Hematopoietic multipotent progenitor cell treated with erythropoietin and hydrocortisone succinate and interleukin-3 and kit ligand, for 8 days (in vitro differentiated cells): ENCODE results near the gene INO80C.
"Not testable (repeated sequence)": the region's sequence is repeated elsewhere in the genome, so short reads cannot be mapped to it uniquely, and the experiment has no call there.

Source experiments
- DNase-seq: peaks from one replicate; pipeline ENCODE4 v3.0.0-alpha.2; 2015

INO80C gene

DNA sequence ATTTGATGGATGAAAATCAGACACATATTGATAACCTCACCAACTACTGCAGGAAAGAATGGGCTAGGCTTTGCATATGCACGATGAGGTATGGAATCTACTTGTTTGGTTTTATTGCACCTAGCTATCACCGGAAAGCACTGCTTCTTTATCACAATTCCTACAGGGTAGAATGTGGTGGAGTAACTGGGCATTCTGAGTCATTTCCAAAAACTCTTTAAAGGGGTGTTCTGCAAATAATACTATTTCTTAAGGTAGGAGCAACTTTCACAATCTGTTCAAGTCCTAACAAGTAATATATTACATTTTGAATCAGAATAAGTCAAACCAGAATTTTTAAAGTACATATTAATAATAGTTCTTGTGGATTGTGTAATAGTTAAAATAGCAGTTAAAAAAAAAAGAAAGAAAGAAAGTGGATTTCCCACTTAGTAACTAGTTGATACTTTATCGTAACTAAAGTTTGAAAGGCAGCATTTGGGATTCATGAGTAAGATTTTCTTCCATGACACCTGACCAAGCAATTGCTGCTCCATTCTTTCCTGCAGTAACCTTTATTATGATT, 40.5 kb downstream of the INO80C start:
- DNase-seq, result no peak

DNA sequence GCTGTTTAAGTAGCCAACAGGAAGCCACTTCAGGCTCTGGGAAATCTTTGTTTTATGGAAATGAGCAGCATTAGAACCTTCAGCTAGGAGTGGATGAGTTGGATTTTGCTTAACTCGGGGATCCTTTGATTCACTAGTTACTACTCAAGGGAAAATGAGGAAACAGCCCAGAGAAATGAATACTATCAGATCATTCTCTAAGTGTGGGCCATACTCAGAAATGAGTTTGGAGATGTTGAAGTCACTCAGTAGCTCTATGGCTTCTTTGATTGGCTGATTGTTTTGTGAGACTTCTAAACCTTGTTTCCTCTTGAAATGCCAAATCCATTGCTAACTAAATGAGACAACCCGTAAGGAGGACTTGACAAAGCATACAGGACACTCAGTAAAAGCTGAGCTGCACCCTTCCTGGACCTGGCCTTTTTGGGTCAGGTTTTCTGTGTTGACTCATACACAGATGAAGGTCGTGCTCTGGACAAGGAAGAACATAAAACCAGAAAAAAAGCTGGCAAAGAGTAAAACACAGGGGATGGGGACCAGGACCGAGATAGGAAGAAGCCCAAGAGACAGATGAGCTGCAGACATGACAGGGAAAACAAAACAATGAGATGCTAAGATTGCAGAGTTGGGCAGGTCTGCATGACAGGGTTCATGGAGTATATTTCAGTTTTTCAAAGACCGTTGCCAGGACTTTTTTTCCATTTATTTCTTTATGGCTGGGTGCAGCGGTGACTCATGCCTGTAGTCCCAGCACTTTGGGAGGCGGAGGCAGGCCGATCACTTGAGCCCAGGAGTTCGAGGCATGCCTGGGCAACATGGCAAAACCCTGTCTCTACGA, 41.6 kb downstream of the INO80C start:
- DNase-seq, result no peak

DNA sequence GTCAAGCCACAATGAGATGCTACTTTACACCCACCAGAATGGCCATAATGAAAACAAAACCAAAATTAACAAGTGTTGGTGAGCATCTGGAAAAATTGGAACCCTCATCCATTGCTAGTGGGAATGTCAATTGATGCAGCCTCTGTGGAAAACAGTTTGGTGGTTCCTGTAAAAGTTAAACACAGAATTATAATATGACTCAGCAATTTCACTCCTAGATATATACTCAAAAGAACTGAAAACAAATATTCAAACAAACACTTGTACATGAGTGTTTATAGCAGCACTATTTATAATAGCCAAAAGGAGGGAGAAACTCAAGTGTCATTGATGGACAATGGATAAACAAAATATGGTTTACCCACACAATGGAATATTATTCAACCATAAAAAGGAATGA, 43.0 kb downstream of the INO80C start:
- no peak for DNase-seq

DNA sequence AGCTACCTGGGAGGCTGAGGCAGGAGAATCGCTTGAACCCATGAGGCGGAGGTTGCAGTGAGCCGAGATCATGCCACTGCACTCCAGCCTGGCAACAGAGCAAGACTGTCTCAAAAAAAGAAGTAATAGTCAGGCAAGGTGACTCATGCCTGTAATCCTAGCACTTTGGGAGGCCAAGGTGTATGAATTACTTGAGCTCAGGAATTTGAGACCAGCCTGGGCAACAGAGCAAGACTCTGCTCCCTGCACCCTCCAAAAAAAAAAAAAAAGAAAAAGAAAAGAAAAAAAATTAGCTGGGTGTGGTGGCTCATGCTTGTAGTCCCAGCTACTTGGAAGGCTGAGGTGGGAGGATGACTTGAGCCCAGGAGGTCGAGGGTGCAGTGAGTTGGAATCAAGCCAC, 44.7 kb downstream of the INO80C start:
- DNase-seq, result not testable (repeated sequence)

DNA sequence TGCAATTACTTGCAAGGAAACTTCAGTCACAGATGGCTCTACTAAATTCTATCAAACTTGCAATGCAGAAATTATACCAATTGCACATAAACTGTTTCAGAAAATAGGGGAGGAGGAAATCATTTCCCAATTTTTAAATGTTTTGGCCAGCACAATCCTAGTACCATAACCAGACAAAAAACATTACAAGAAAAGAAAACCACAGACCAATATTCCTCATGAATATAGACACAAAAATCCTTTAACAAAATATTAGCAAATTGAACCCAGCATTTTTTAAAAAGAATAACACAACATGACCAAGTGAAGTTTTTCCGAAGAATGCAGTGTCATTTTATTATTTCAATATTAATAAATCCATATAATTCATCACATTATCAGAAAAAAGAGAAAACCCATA, 45.8 kb downstream of the INO80C start:
- DNase-seq, result no peak

DNA sequence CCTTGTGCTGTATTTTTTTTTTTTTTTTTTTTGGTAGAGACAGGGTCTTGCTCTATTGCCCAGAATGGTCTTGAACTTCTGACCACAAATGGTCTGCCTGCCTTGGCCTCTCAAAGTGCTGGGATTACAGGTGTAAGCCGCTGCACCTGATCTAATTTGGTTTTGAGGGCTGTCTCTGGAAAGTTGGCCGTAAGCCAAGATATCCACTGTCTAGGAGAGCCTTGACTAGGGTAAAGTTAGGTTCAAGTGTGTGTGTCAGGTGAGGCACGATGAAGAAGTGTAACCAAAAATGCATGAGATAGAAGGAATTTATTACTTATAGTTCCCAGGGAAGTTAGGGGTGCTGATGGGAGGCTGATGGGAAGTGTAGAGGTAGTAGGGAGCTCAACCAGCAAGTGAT, 46.7 kb downstream of the INO80C start:
- DNase-seq, result no peak

DNA sequence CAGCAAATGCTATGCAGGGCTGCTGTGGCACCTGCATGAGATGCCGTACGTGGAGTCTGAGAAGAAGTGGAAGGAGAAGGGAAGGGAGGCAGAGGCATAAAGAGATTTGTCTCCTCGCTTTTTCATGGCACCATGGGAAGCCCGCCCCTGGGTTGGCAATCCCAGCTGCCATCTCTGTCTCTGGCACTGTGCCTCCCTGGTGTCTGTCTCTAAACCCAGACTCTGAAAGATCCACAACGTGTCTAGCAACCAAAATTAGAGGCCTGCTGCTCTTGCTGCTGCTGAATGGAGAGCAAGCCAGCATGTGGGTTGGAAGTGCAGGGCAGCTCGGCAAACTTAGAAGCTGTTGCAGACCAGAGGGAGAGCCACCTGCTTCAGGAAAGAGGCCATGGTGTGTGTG, 53.1 kb downstream of the INO80C start:
- no peak for DNase-seq

DNA sequence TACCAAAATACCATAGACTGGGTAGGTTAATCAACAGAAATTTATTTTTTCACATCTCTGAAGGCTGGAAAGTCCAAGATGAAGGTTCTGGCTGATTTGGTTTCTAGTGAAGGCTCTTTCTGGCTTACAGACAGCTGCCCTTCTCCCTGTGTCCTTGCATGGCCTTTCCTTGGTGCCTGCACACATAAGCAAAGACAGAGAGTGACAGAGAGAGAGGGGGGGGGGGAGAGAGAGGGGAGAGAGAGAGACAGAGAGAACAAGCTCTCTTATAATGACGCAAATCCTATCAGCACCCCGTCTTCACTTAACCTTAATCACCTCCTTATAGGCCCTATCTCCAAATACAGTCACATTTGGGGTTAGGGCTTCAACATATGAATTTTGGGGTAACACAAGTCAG, 53.9 kb downstream of the INO80C start:
- no peak for DNase-seq

DNA sequence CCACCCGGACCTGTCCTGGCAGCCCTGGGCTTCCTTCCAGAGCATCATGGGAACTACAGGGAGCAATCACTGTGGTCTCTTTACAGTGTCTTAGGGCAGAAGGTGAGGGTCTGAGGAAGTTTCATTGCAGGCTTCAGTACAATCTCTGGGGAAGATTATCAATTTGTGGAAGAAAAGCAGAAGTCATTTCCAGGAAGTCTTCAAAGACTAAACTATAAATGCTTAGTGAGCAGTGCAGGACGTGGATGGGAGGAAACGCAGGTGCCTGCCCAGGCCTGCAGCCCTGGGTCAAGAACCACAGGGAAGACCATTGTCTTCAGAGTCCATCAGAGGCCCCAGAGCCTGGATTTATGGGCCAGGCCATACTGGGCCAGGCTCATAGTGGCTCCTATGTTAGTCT, 54.3 kb downstream of the INO80C start:
- no peak for DNase-seq

DNA sequence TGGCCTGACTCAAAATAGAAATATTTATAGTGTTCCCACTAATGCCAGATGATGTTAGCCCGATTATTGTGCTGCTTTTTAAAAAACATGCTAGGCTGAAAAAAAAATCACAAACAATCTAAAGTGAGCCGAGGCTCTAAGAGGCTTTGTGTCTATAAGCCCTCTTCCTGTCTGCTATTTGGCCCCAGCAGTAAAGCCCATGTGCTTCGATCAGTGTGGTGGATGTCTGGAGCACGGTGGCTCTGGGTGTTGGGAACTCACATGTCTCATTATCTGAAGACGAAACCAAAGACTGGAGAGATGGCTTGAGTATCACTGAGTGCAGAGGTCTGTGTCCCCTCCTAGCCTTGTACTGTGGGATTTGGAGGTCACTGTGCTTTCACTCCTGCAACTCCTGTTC, 55.1 kb downstream of the INO80C start:
- DNase-seq, result no peak

DNA sequence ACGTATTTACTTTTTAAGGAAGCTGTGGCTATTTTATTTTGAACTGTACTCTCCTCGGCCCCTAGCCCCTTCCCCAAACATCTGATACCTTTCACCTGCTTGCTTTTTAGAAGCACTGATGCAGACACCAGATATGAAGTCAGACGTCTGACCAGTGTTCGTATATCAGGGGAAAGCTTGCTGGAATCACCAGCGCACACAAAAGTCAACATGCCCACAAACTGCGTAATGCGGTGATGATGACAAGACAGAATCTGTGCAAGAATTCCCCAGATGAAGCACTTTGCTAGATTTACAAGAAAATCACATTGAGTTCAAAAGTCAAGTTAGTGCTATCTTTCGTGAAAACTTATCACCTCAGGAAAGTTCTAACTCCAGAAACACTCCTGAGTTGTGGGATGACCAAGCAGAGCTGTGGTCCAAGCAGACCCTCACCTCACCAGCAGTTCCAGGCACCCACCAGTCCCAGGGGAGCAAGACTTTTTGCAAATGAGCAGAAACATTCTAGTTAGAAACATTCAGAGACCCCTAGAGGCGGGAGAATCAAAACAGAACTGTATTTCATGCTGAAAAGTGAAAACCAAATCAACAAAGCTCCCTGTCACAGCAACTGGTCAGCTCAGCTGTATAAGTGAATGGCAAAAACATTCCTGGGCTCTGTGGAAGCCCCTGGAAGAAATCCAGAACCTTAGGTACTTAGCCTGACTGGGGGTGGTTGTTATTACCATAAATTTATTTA, 55.7 kb downstream of the INO80C start:
- DNase-seq, result no peak

DNA sequence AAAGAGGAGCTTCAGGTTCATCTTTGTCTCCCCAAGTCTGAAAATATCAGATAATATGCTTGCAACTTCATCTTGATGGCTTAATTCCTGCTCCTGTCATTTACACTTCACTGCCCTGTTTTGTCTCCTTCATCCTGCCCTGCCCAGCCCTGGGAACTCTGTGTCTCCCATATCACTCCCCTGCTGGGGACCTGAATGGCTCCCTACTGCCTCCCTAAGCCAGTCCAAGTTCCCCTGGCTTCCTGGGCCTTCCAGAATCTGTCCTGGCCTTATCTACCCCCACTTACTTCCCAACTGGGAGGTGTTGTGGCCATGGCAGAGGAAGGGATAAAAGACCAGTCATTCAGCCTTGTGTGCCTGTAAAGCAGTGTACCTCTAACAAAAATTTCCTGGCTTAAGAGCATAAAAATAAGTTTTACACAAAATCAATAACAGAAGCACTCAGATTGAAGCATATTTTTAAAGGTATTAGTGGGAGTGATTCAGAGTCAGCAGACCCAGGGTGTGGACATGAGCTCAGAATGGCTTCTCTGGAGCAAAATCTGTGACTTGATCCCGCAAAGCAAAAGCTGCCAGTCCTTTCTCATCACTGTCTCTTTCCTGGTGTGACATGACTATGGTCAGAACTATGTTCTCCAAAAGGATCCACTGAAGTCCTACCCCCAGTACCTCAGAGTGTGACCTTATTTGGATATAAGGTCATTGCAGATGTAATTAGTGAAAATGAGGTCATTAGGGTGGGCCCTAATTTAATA, 59.1 kb downstream of the INO80C start:
- no peak for DNase-seq

DNA sequence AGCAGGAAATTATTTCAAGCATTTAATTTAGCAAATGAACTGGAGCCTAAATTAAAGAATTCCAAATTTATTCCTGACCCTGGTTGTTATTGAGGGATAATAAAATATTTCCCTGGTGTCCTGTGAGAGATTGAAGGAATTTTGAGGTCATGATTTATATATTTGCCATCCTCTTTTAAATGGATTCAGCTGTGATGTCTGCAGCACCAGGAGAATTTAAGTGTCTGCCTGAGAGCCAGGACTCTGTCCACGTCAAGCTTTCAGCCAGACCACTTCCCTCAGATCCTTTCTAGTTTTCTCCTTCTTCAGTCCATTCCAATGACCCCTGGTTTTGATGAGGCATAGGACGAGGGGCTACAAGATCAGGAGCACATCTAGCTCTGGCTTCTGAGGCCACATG, 59.9 kb downstream of the INO80C start:
- DNase-seq, result no peak

DNA sequence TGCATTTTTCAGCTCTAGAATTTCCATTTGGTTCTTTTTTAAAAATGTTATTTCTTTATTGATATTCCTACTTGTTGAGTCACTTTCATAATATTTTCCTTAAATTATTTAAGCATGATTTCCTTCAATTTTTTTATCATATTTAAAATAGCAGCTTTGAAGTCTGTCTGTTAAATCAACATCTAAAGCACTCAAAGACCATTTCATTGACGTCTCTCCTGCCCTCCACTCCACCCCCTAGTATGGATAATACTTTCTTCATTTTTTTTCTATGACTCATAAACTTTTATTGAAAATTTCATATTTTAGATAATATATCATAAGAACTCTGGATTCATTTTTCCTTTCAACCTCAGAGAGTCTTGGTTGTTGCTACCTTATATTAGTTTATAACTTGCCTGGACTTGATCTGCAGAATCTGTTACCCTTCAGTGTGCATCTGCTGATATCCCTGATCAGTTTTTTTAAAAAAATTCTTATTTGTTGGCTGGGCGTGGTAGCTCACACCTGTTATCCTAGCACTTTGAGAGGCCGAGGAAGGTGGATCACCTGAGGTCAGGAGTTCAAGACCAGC, 61.6 kb downstream of the INO80C start:
- no peak for DNase-seq

DNA sequence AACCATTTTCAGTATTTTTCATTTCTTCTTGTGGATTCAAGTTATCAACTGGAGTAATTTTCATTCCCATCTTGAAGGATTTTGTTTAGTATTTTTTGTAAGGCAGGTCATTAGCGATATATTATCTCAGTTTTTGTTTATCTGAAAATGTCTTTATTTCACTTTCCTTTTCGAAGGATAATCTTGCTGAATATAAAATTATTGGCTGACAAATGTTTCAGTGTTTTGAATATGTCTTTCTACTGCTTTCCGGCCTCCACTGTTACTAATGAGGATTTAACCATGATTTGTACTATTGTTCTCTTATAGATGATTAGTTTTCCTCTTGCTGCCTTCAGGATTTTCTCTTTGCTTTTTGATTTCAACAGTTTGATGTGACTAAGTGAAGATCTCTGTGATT, 62.4 kb downstream of the INO80C start:
- DNase-seq, result no peak

DNA sequence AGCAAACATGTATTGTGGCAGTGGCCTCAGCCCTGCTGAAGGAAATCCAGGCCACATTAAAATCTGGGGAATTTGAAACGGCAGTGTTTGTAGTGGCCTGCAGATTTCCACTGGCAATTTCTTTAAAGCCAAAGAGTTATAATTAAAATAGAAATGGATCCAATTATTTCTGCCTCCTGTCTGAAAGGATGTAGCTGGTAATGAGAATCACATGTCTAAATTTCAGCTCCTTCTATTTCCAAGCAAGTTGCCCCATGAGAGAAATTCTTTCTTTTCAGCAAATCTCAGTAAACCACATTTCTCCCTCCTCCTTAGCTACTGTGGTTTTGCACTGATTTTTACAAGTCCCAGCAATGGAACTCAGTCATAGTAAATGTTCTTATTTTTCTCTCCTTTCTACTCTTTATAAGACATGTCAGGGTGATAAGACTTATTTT, 65.2 kb downstream of the INO80C start:
- DNase-seq, result no peak

DNA sequence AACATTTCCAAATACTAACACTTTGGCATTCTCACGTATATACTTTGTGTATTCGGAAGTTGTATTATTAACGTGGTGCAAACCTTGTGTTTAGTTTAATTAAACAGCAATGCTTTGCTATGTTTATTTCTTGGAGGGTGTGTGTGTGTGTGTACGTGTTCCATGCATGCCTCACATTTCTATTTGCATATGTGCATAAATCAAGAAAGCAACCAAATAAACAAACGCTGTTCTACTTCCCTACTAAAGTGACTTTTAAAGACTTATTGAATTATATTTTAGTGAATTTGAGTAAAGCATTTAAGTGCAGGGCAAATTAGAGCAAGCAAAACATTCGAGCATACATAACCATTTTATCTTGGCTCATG, 66.4 kb downstream of the INO80C start:
- no peak for DNase-seq

DNA sequence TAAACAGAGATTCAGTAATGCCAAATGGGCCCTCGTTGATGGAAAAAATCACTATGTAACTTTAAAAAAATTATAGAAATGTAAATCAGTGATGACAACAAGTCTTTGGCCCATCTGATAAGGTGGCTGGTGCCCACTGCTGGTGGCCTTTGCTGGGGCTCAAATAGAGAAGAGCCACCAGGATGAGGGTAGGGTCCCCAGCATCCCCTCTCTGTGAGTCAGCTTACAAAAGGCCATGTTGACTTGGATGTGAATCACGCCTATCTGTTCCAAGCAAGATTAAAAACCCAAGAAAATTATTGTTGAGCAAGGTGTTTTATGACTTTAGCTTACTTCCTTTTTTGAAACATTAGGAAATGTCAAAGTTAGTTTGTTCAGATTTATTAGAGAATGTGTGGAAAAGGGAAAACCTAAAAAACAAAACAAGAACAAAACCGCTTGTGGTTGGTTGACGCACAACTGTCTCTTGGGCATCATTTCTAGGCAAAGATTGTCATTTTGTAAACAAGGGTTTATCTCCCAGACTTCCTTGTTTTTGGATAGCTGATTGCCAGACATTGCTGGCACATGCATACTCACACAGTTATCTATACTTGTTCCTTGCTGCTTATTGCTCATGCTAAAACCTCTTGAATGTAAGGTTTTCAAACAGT, 66.9 kb downstream of the INO80C start:
- DNase-seq, result no peak

DNA sequence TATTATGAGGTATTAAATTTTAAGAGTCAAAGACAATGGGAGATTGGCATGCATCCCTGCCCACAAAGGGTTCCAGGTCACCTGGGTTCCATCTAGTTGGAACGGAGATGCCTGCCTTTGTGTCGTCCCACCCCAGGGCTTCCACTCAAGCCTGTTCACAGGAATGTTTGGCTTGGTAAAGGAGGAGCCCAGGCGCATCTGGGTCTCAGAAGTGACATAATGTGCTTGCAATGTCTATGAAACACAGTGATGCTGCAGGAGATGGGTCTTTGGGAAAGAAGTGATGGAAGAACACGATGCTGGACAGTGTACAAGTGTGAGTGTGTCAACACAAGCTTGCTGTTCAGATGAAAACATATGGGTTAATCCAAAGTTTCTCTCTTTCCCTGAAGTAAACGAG, 71.0 kb downstream of the INO80C start:
- DNase-seq, result no peak

DNA sequence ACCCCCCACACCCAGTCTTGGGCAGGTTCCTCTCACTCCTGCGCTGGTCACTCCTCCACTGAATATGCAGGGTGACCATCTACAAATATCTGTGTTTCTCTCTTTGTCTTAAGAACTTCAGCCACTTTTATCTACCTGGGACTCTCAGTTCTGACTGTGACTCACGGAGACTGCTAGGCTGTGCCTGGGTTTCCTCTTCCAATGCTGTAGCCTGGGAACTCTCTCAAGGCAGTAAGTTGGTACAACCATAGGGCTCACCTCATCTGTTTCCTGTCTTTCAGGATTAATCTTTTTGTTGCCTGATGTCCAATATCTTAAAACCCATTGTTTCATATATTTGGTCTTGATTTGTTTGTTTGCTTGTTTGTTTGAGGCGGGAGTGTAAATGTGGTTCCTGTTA, 73.4 kb downstream of the INO80C start:
- no peak for DNase-seq

DNA sequence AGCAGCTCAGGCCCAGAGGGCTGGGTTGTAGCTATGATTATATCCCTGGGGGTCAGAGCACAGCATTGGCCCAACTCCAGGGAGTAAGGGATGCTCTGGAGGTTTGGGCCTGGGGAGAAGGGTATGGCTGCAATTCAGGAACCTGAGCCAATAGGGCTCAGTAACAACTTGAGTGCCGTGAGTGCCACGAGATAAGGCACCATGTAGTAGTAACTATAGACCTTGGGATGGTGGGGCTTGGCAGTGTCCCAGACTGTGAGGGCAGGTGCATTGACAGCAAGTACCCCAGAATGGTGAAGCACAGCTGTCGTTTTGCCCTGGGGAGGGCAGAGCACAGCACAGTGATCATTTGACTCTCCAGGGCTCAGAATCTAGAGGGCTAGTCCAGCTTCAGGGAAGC, 75.5 kb downstream of the INO80C start:
- no peak for DNase-seq

DNA sequence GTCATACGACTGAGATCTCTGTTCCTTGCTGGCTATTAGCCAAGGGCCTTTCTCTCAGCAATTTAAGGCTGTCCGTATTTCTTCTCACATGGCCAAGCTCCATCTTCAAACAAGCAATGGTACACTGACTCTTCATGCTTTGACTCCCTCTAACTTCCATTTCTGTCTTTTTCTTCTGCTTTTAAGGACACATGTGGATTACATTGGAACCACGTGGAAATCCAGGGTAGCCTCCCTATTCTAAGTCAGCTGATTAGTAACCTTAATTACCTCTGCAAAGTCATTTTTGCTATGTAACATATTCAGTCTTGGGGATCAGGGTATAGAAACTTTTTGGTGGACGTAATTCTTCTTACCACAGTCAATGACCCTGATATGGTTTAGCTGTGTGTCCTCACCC, 79.2 kb downstream of the INO80C start:
- no peak for DNase-seq
